ENCODE results near the gene CNGB1. TPM values are rescaled to one million over a fixed set of nuclear protein-coding genes. Genes with fewer than 3 reads are reported as not detected.
"Not testable (repeated sequence)": the region's sequence is repeated elsewhere in the genome, so short reads cannot be mapped to it uniquely, and the experiment has no call there.

Gene CNGB1
- total and polyA plus RNA-seq, 4 donors, result not detected

GRCh38 chr16:57862698-57863433, 108.1 kb downstream of the CNGB1 start:
- no peak overlapping the region for H3K4me3 ChIP-seq (ENCODE audit: low read length in 2 of 2)
- H3K27me3 ChIP-seq (ENCODE audit: control insufficient read depth in 1 of 2, insufficient read depth in 2 of 2, low read length in 1 of 2), result no peaks in the 10 kb centered on the region
- ATAC-seq (ENCODE audit: low FRiP score), result no peak
- WGBS, 2 donors, result 55 to 61% methylated on average over 9 of the region's 9 CpGs
- DNase-seq, result no peak
- no peak overlapping the region for H3K27ac ChIP-seq (ENCODE audit: low read depth in 1 of 2, low read length in 2 of 2)
- H3K36me3 ChIP-seq (ENCODE audit: control insufficient read depth in 1 of 2, insufficient read depth in 2 of 2, low read length in 1 of 2), result no peaks in the 10 kb centered on the region
- H3K4me1 ChIP-seq (ENCODE audit: control insufficient read depth in 1 of 2, insufficient read depth in 2 of 2, low read length in 2 of 2), result no peaks in the 10 kb centered on the region
- no peaks in the 10 kb centered on the region for H3K9me3 ChIP-seq (ENCODE audit: control insufficient read depth, low read length)
- intact Hi-C loops (cut with DNase I), result loop anchor here in 1 of 2 donors (1.0 to 5.0 kb wide), 2 partner anchors 66 to 106 kb away; no protein-coding TSS in a partner anchor

DNA sequence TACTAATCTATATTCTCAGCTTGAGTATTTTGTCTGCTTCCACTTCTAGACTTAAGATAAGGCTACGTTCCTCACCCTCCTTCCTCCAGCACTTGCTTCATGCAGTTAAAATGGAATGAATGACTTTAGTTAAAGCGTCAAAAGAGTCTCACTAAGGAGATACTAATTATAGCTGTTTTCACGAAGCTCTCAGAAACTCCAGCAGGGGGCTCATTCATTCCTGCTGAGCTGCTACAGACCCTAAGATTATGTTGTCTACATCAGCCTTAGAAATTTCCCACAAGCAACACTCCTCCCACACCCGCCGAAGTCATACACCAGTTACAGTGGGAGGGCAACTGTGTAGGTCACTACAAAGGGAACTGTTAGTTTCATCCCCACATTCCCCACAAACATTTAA, 111.6 kb downstream of the CNGB1 start:
- Histone ChIP-seq H3K4me3 (ENCODE audit: low read length in 2 of 2) (no peak overlapping the region), H3K27me3 (ENCODE audit: control insufficient read depth in 1 of 2, insufficient read depth in 2 of 2, low read length in 1 of 2) (no peaks in the 10 kb centered on the region), H3K4me1 (ENCODE audit: control insufficient read depth in 1 of 2, insufficient read depth in 2 of 2, low read length in 2 of 2) (no peaks in the 10 kb centered on the region), H3K9me3 (ENCODE audit: control insufficient read depth, low read length) (peaks cover 3% of the 10 kb centered on the region), H3K27ac (ENCODE audit: low read depth in 1 of 2, low read length in 2 of 2) (no peak overlapping the region), H3K36me3 (ENCODE audit: control insufficient read depth in 1 of 2, insufficient read depth in 2 of 2, low read length in 1 of 2) (no peaks in the 10 kb centered on the region)
- no peak for DNase-seq
- 20 to 27% methylated on average over 5 of the region's 5 CpGs for WGBS, 2 donors
- intact Hi-C loops (cut with DNase I), result no loop called here
- no peak for ATAC-seq (ENCODE audit: low FRiP score)

- DNase-seq (no peak), ATAC-seq (ENCODE audit: low FRiP score) (no peak)
- no peaks in the 10 kb centered on the region for H3K36me3 ChIP-seq (ENCODE audit: control insufficient read depth in 1 of 2, insufficient read depth in 2 of 2, low read length in 1 of 2)
- no peak overlapping the region for H3K27ac ChIP-seq (ENCODE audit: low read depth in 1 of 2, low read length in 2 of 2)
- H3K9me3 ChIP-seq (ENCODE audit: control insufficient read depth, low read length), result peaks cover 3% of the 10 kb centered on the region
- H3K4me1 ChIP-seq (ENCODE audit: control insufficient read depth in 1 of 2, insufficient read depth in 2 of 2, low read length in 2 of 2), result no peaks in the 10 kb centered on the region
- intact Hi-C loops (cut with DNase I), result no loop called here
- H3K4me3 ChIP-seq (ENCODE audit: low read length in 2 of 2), result no peak overlapping the region
- 29 to 33% methylated on average over 8 of the region's 8 CpGs for WGBS, 2 donors
- H3K27me3 ChIP-seq (ENCODE audit: control insufficient read depth in 1 of 2, insufficient read depth in 2 of 2, low read length in 1 of 2), result no peaks in the 10 kb centered on the region
Measured at GRCh38 chr16:57858635-57859034, 112.3 kb downstream of the CNGB1 start.

DNA sequence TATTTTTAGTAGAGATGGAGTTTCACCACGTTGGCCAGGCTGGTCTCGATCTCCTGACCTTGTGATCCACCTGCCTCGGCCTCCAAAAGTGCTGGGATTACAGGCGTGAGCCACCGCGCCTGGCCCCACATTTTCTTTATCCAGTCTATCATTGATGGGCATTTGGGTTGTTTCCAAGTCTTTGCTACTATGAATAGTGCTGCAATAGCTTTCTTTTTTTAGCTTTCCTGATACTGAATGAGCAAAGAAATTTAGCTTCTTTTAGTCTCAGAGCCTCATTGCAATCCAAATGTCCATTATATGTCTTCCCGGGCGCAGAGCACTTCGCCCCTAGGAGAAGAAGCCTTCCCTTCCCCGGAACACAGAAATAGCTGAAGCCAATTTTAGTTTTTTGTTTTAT, 112.9 kb downstream of the CNGB1 start:
- WGBS, 2 donors, result 40 to 45% methylated on average over 10 of the region's 10 CpGs
- DNase-seq; H3K27ac ChIP-seq (ENCODE audit: low read depth in 1 of 2, low read length in 2 of 2); ATAC-seq (ENCODE audit: low FRiP score); H3K4me3 ChIP-seq (ENCODE audit: low read length in 2 of 2); intact Hi-C loops (cut with DNase I); H3K27me3 ChIP-seq (ENCODE audit: control insufficient read depth in 1 of 2, insufficient read depth in 2 of 2, low read length in 1 of 2); H3K9me3 ChIP-seq (ENCODE audit: control insufficient read depth, low read length); H3K36me3 ChIP-seq (ENCODE audit: control insufficient read depth in 1 of 2, insufficient read depth in 2 of 2, low read length in 1 of 2); H3K4me1 ChIP-seq (ENCODE audit: control insufficient read depth in 1 of 2, insufficient read depth in 2 of 2, low read length in 2 of 2): not testable (repeated sequence)

DNA sequence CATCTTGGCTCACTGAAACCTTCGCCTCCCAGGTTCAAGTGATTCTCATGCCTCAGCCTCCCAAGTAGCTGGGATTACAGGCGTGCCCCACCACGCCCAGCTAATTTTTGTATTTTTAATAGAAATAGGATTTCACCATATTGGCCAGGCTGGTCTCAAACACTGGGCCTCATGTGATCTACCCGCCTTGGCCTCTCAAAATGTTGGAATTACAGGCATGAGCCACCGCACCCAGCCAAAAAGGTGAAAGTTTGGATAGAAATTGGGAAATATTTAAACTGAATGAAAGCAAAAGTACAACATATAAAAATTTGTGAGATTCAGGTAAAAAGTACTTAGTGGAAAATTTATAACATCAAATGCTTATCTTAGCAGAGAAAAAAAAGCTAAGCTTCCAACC, 115.7 kb downstream of the CNGB1 start:
- Histone ChIP-seq H3K27ac (ENCODE audit: low read depth in 1 of 2, low read length in 2 of 2) (no peak overlapping the region), H3K9me3 (ENCODE audit: control insufficient read depth, low read length) (peaks cover 3% of the 10 kb centered on the region), H3K4me1 (ENCODE audit: control insufficient read depth in 1 of 2, insufficient read depth in 2 of 2, low read length in 2 of 2) (no peaks in the 10 kb centered on the region), H3K4me3 (ENCODE audit: low read length in 2 of 2) (no peak overlapping the region), H3K36me3 (ENCODE audit: control insufficient read depth in 1 of 2, insufficient read depth in 2 of 2, low read length in 1 of 2) (no peaks in the 10 kb centered on the region), H3K27me3 (ENCODE audit: control insufficient read depth in 1 of 2, insufficient read depth in 2 of 2, low read length in 1 of 2) (no peaks in the 10 kb centered on the region)
- WGBS, 2 donors, result 94% methylated on average over 5 of the region's 5 CpGs
- DNase-seq (no peak), ATAC-seq (ENCODE audit: low FRiP score) (no peak)
- intact Hi-C loops (cut with DNase I), result no loop called here

GRCh38 chr16:57852189-57852588, 118.7 kb downstream of the CNGB1 start:
- peaks cover 3% of the 10 kb centered on the region for H3K9me3 ChIP-seq (ENCODE audit: control insufficient read depth, low read length)
- intact Hi-C loops (cut with DNase I), result no loop called here
- 79 to 86% methylated on average over 5 of the region's 5 CpGs for WGBS, 2 donors

GRCh38 chr16:57848181-57848580, 122.7 kb downstream of the CNGB1 start:
- Histone ChIP-seq H3K4me1 (ENCODE audit: control insufficient read depth in 1 of 2, insufficient read depth in 2 of 2, low read length in 2 of 2) (no peaks in the 10 kb centered on the region), H3K27me3 (ENCODE audit: control insufficient read depth in 1 of 2, insufficient read depth in 2 of 2, low read length in 1 of 2) (no peaks in the 10 kb centered on the region), H3K27ac (ENCODE audit: low read depth in 1 of 2, low read length in 2 of 2) (no peak overlapping the region), H3K4me3 (ENCODE audit: low read length in 2 of 2) (no peak overlapping the region), H3K9me3 (ENCODE audit: control insufficient read depth, low read length) (no peaks in the 10 kb centered on the region), H3K36me3 (ENCODE audit: control insufficient read depth in 1 of 2, insufficient read depth in 2 of 2, low read length in 1 of 2) (no peaks in the 10 kb centered on the region)
- intact Hi-C loops (cut with DNase I), result no loop called here
- 90 to 92% methylated on average over 5 of the region's 5 CpGs for WGBS, 2 donors
- ATAC-seq (ENCODE audit: low FRiP score) (no peak), DNase-seq (no peak)

More at GRCh38 chr16:57852189-57852588, 118.7 kb downstream of the CNGB1 start:
- Histone ChIP-seq H3K4me3 (ENCODE audit: low read length in 2 of 2) (no peak overlapping the region), H3K27ac (ENCODE audit: low read depth in 1 of 2, low read length in 2 of 2) (no peak overlapping the region), H3K36me3 (ENCODE audit: control insufficient read depth in 1 of 2, insufficient read depth in 2 of 2, low read length in 1 of 2) (no peaks in the 10 kb centered on the region), H3K4me1 (ENCODE audit: control insufficient read depth in 1 of 2, insufficient read depth in 2 of 2, low read length in 2 of 2) (no peaks in the 10 kb centered on the region), H3K27me3 (ENCODE audit: control insufficient read depth in 1 of 2, insufficient read depth in 2 of 2, low read length in 1 of 2) (no peaks in the 10 kb centered on the region)
- DNase-seq (no peak), ATAC-seq (ENCODE audit: low FRiP score) (no peak)

GRCh38 chr16:57846931-57847330, 124.0 kb downstream of the CNGB1 start:
- 71 to 85% methylated on average over 6 of the region's 6 CpGs for WGBS, 2 donors
- DNase-seq; H3K27me3 ChIP-seq (ENCODE audit: control insufficient read depth in 1 of 2, insufficient read depth in 2 of 2, low read length in 1 of 2); H3K4me1 ChIP-seq (ENCODE audit: control insufficient read depth in 1 of 2, insufficient read depth in 2 of 2, low read length in 2 of 2); H3K36me3 ChIP-seq (ENCODE audit: control insufficient read depth in 1 of 2, insufficient read depth in 2 of 2, low read length in 1 of 2); H3K4me3 ChIP-seq (ENCODE audit: low read length in 2 of 2); H3K9me3 ChIP-seq (ENCODE audit: control insufficient read depth, low read length); ATAC-seq (ENCODE audit: low FRiP score); H3K27ac ChIP-seq (ENCODE audit: low read depth in 1 of 2, low read length in 2 of 2); intact Hi-C loops (cut with DNase I): not testable (repeated sequence)

DNA sequence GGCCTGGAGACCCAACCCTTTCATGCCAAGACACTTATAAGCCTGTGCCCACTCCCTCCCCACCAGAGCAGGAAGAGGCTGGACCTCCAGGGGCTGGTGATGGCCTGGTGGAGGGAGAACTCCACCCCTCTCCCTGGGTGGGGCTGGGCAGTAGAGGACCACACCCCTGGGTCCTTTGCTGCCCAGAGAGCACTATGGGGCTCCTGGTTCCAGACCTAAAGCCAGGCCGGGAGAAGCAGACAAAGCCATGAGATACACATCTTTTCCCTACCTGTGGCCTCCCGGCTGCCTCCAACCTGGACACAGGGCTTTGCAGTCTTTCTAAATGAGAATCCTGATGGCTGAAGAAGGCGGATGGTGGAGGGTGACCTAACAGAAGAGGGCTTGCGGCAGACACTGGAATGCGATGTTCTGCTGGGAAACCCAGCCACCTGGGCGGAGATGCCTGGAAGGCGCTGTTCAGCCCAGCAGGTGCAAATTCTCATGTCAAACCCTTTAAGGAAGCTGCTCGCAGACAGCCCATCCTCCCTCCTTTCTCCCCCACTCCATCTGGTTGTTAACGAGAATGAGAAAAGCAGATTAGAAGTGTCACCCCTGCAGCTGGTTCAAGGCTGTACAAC, 124.7 kb downstream of the CNGB1 start:
- no peaks in the 10 kb centered on the region for H3K4me1 ChIP-seq (ENCODE audit: control insufficient read depth in 1 of 2, insufficient read depth in 2 of 2, low read length in 2 of 2)
- no peaks in the 10 kb centered on the region for H3K36me3 ChIP-seq (ENCODE audit: control insufficient read depth in 1 of 2, insufficient read depth in 2 of 2, low read length in 1 of 2)
- 84 to 87% methylated on average over 9 of the region's 9 CpGs for WGBS, 2 donors
- DNase-seq (no peak), ATAC-seq (ENCODE audit: low FRiP score) (no peak)
- no peak overlapping the region for H3K27ac ChIP-seq (ENCODE audit: low read depth in 1 of 2, low read length in 2 of 2)
- H3K9me3 ChIP-seq (ENCODE audit: control insufficient read depth, low read length), result no peaks in the 10 kb centered on the region
- no peaks in the 10 kb centered on the region for H3K27me3 ChIP-seq (ENCODE audit: control insufficient read depth in 1 of 2, insufficient read depth in 2 of 2, low read length in 1 of 2)
- H3K4me3 ChIP-seq (ENCODE audit: low read length in 2 of 2), result no peak overlapping the region
- intact Hi-C loops (cut with DNase I), result no loop called here

Measured in aorta (tissue), 5 donors.